ENCODE results near the gene KCNJ12.
"Not testable (repeated sequence)": the region's sequence is repeated elsewhere in the genome, so short reads cannot be mapped to it uniquely, and the experiment has no call there.

DNA sequence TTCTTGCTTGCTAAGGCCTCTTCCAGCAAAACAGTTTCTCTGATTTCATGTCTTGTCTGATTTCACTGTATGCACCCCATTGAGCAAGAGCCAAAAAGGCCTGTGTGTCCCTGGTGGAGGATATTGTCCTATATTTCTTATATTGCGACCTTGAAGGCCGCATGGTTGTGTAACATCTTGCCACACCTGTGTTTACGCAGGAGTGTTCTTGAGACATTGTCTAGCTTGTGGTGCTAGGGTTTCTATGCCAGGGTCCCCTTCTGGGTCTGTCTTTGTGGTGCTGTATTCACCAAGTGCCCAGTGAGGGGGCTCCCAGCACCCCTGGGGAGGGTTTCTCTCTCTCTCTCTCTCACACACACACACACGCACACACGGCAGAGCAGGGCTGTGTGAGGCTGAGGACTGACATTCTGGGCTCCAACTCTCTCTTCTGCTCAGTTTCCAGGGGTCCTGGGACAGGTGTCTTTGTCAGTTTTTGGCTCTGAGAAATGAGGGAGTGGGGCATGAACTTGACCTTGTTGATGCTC, 35.6 kb downstream of the KCNJ12 start:
- TF ChIP-seq, protein P1, sequence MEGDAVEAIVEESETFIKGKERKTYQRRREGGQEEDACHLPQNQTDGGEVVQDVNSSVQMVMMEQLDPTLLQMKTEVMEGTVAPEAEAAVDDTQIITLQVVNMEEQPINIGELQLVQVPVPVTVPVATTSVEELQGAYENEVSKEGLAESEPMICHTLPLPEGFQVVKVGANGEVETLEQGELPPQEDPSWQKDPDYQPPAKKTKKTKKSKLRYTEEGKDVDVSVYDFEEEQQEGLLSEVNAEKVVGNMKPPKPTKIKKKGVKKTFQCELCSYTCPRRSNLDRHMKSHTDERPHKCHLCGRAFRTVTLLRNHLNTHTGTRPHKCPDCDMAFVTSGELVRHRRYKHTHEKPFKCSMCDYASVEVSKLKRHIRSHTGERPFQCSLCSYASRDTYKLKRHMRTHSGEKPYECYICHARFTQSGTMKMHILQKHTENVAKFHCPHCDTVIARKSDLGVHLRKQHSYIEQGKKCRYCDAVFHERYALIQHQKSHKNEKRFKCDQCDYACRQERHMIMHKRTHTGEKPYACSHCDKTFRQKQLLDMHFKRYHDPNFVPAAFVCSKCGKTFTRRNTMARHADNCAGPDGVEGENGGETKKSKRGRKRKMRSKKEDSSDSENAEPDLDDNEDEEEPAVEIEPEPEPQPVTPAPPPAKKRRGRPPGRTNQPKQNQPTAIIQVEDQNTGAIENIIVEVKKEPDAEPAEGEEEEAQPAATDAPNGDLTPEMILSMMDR (IDR thresholded peaks at IDR 0.05): not testable (repeated sequence)
- TF ChIP-seq POLR2AphosphoS5, EP300, POLR2A (IDR thresholded peaks at IDR 0.05): not testable (repeated sequence)

All from suprapubic skin (tissue), 4 donors.